IPS-18c (cell line): Measurements from ENCODE around the gene BLTP2.
"Not testable (repeated sequence)": the region's sequence is repeated elsewhere in the genome, so short reads cannot be mapped to it uniquely, and the experiment has no call there.

Experiments
- H3K4me3 ChIP-seq: 2 replicates; pipeline ENCODE4 v1.7.0; 2013; ENCODE audit warnings: low read depth, mild to moderate bottlenecking, low read length, moderate library complexity; ENCODE audit not compliant: insufficient read depth
- H3K9me3 ChIP-seq: one replicate; pipeline ENCODE4 v1.6.1; 2013; ENCODE audit warnings: mild to moderate bottlenecking, low read length, moderate library complexity; ENCODE audit not compliant: control insufficient read depth, insufficient read depth

BLTP2 gene

GRCh38 chr17:28644787-28645575 lies at the start of gene BLTP2:
Gene BLTP2 (minus strand): TSS chr17:28645158. CDS start chr17:28645056, 102 bp downstream.
- Histone ChIP-seq H3K9me3 (no peaks in the 10 kb centered on the region), H3K4me3 (peak within 1 kb of the TSS; percentile 86)

DNA sequence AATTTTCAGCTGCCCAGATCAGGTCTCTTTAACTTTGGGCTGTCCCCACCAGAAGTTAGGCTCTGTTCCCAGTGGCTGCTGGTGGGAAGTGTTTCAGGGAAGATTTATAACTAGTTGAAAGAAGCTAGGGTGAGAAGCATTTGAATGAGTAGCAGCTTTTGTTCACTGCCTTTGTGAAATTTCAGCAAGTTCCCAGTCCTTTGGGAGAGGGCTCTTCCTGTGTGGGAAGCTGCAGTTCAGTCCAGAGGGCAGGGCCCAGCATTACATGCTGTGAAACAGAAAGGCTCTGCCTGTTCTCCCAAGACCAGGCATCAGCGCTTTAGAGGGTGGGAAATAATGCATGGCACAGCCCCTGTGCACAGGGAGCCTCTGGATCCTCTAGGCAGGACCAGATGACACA lies 48.9 kb upstream of the BLTP2 start:
- H3K4me3 ChIP-seq: no peak overlapping the region
- no peaks in the 10 kb centered on the region for H3K9me3 ChIP-seq

GRCh38 chr17:28689011-28689410 lies 44.1 kb upstream of the BLTP2 start:
- H3K9me3 ChIP-seq: no peaks in the 10 kb centered on the region

DNA sequence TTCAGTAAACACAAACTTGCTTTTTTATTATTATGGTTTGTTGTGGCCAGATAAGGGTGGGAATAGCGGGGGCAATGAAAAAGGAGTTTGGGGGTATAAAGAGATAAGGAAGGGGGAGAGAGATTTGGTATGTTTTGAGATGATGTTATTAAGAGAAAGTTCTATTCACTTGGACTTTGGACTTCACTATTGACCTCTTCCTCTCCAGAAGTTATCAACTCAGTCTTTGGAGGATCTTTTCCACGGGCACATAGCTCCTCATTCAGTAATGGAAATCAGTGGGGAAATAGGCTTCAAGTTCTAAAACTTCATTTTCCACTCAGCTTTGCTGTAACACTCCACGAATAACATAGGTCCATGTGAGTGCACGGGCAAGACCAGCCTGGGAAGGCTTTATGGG lies 43.5 kb upstream of the BLTP2 start:
- Histone ChIP-seq H3K4me3 (no peak overlapping the region), H3K9me3 (no peaks in the 10 kb centered on the region)

More at GRCh38 chr17:28689011-28689410, 44.1 kb upstream of the BLTP2 start:
- no peak overlapping the region for H3K4me3 ChIP-seq

DNA sequence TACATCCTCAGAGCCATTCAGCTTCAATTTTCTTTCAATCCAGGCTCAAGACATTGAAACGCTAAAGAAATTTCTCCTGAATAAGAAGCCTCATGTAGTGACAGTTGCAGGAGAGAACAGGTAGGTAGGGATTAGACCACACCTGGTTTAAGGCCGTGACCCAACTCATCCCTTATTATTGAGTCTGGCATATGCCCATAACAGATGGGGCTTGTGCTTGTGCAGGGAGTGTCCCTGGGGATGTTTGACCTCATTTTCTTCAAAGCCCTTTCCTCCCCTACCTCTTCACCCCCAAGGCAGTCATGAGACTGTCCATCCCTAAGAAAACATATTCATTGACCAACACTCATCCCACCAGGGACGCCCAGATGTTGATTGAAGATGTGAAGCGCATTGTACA lies 41.3 kb upstream of the BLTP2 start:
- H3K4me3 ChIP-seq: no peak overlapping the region
- no peaks in the 10 kb centered on the region for H3K9me3 ChIP-seq

- no peaks in the 10 kb centered on the region for H3K9me3 ChIP-seq
- no peak overlapping the region for H3K4me3 ChIP-seq
Observed at GRCh38 chr17:28685366-28685765, 40.4 kb upstream of the BLTP2 start.

- Histone ChIP-seq H3K4me3 (no peak overlapping the region), H3K9me3 (no peaks in the 10 kb centered on the region)
Observed at GRCh38 chr17:28684963-28685362, 40.0 kb upstream of the BLTP2 start.

DNA sequence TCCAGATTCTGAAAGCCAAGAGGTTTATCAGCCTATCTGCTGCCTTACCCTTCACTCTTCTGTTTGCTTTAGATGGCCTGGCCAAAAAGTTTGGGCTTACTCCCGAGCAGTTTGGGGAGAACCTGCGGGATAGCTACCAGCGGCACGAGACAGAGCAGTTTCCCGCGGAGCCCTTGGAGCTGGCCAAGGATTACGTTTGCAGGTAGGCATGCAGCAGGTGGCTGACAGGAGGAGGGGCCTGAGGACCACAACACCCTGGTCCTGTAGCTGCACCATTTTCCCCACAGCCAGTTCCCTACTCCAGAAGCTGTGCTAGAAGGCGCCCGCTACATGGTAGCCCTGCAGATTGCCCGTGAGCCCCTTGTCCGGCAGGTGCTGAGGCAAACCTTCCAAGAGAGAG lies 37.7 kb upstream of the BLTP2 start:
- H3K9me3 ChIP-seq: no peaks in the 10 kb centered on the region
- no peak overlapping the region for H3K4me3 ChIP-seq

DNA sequence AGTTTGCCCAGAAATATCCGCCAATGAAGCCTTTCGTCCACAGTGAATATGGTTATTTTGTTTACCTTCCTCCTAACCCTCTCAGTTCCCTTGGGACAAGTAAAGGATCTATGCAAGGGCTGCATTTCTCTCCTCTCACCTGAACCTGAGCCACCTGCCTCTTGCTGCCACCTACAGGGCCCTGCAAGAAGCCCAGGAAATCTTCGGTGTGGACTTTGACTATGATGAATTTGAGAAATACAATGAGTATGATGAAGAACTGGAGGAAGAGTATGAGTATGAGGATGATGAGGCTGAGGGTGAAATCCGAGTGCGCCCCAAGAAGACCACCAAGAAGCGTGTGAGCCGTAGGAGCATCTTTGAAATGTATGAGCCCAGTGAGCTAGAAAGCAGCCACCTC lies 31.0 kb upstream of the BLTP2 start:
- Histone ChIP-seq H3K4me3 (no peak overlapping the region), H3K9me3 (no peaks in the 10 kb centered on the region)

- H3K4me3 ChIP-seq: no peak overlapping the region
- no peaks in the 10 kb centered on the region for H3K9me3 ChIP-seq
Observed at GRCh38 chr17:28675490-28675889, 30.5 kb upstream of the BLTP2 start.

DNA sequence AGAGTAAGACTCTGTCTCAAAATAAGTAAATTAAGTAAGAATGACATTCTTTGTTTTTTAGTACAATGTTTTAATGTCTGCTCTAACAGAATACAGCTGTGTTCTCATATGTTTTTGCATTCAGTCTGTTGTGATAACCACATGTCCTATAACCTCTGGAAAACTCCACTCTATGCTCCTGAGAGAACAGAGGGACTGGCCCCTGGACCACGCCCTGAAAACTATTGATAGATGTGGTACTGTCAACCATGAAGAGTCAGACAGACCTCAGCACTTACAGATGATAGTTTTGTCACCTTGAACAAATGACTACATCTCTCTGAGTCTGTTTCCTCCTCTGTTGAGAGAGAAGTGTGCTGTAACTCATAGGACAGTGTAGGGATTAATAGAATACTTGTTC lies 25.0 kb upstream of the BLTP2 start:
- Histone ChIP-seq H3K9me3 (no peaks in the 10 kb centered on the region), H3K4me3 (no peak overlapping the region)

GRCh38 chr17:28667870-28668269 lies 22.9 kb upstream of the BLTP2 start:
- Histone ChIP-seq H3K4me3 (no peak overlapping the region), H3K9me3 (no peaks in the 10 kb centered on the region)

DNA sequence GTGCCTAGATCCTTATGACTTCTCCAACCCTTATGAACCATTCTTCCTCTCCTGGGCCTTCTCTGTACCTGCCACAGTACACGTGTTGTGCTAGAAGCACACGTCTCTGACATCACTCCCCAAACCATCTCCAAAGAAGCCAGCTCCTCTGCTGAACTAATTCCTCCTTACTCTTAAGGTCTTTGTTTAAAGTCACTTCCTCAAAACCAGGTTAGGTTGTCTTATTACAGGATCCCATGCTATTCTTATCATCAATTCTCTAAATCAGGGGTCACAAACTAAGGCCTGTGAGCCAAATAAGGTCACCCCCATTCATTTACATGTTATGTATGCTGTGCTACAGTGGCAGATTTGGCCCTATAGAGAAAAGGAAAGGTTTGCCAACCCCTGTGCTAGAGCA lies 21.0 kb upstream of the BLTP2 start:
- H3K4me3 ChIP-seq: no peak overlapping the region
- peaks cover 5% of the 10 kb centered on the region for H3K9me3 ChIP-seq

DNA sequence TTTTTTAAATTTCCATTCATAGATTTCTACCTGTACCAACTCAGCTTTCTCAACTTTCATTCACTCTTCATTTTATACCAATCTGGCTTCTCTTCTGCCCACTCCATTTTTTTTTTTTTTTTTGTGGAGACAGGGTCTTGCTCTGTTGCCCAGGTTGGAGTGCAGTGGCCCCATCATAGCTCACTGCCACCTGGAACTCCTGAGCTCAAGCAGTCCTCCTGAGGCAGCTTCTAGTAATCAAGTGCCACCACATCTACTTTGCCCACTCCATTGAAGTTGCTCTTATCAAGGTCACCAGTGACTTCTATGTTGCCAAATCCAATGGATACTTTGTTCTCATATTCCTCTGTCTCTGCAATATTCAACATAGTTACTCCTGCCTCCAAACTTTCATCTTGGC lies 18.8 kb upstream of the BLTP2 start:
- H3K9me3 ChIP-seq: peaks cover 11% of the 10 kb centered on the region
- H3K4me3 ChIP-seq: no peak overlapping the region

- Histone ChIP-seq H3K4me3 (peak overlapping the region; percentile 100), H3K9me3 (peaks cover 11% of the 10 kb centered on the region)
Observed at GRCh38 chr17:28662527-28662829, 17.5 kb upstream of the BLTP2 start.

- Histone ChIP-seq H3K9me3 (peaks cover 11% of the 10 kb centered on the region), H3K4me3 (peak within 1 kb of the TSS; percentile 100)
Observed at GRCh38 chr17:28661635-28662526, 16.9 kb upstream of the BLTP2 start, which contains the start of the genes SDF2 and SUPT6H. Gene SDF2 (minus strand): TSS chr17:28661906. CDS start chr17:28661876, 30 bp downstream. Gene SUPT6H (plus strand): TSS chr17:28662205. CDS start chr17:28673402, 11,197 bp downstream.

GRCh38 chr17:28659497-28659881 lies 14.5 kb upstream of the BLTP2 start:
- peaks cover 11% of the 10 kb centered on the region for H3K9me3 ChIP-seq
- not testable (repeated sequence) for H3K4me3 ChIP-seq
